Endothelial cell of umbilical vein (primary cell): Measurements from ENCODE around the gene KRTAP10-8. TPM values are rescaled to one million over a fixed set of nuclear protein-coding genes. Genes with fewer than 3 reads are reported as not detected.

ENCODE experiments used
- BruUV-seq: library from RNA; stranded (reverse); fragments of 400-500 nt; replicated peaks from 2 replicates; lab custom pipeline; 2021; lab: Mats Ljungman, UMichigan
- CTCF ChIA-PET: fragments of 300-600, 350-600 bp; sonication (Branson Sonifier 250); formaldehyde crosslinking; loops from one replicate; lab custom pipeline; 2021; ENCODE audit warnings: antibody characterized with exemption, inconsistent platforms; lab: Charles Lee
- POLR2A ChIA-PET: fragments of 300-600, 350-600 bp; sonication (Branson Sonifier 250); formaldehyde crosslinking; loops from one replicate; lab custom pipeline; 2021; ENCODE audit warnings: antibody characterized with exemption, inconsistent platforms; lab: Charles Lee
- DNase-seq: peaks from one replicate; pipeline ENCODE4 v3.0.0-alpha.2; 2011; ENCODE audit warnings: low read depth, low spot score
- FAIRE-seq: peaks from 2 replicates; lab custom pipeline; 2011; peaks lifted over from hg19 to GRCh38; lab: Jason Lieb, UNC
- H2AFZ ChIP-seq: 2 replicates; pipeline ENCODE4 v1.6.0; 2012; ENCODE audit warnings: low read depth, low read length, control low read depth, inconsistent platforms
- H3K27ac ChIP-seq: 2 replicates; pipeline ENCODE4 v1.5.1; 2011; ENCODE audit warnings: low read depth, mild to moderate bottlenecking, control low read depth, low read length, moderate library complexity; ENCODE audit not compliant: insufficient read depth
- H3K27me3 ChIP-seq, 2 experiments: 2 replicates each; pipeline versions ENCODE4 v1.6.0 to v1.6.1; 2011; ENCODE audit warnings: low read length in 2 of 2, mixed read lengths in 1 of 2; ENCODE audit not compliant: control insufficient read depth in 2 of 2, insufficient read depth in 2 of 2
- H3K36me3 ChIP-seq, 2 experiments: 2 replicates in 1 of 2; 3 replicates in 1 of 2; pipeline ENCODE4 v1.5.1; 2011; ENCODE audit warnings: low read length in 2 of 2, mild to moderate bottlenecking in 1 of 2, moderate library complexity in 1 of 2; ENCODE audit not compliant: control insufficient read depth in 2 of 2, insufficient read depth in 2 of 2; ENCODE audit errors: extremely low read depth in 1 of 2
- H3K4me1 ChIP-seq: 3 replicates; pipeline ENCODE4 v1.5.1; 2011; ENCODE audit warnings: mild to moderate bottlenecking, low read length; ENCODE audit not compliant: control insufficient read depth, insufficient read depth; ENCODE audit errors: extremely low read depth
- H3K4me2 ChIP-seq: 2 replicates; pipeline ENCODE4 v1.6.1; 2011; ENCODE audit warnings: low read length, control low read depth, mixed read lengths; ENCODE audit not compliant: insufficient read depth
- H3K4me3 ChIP-seq, 3 experiments: fragments of 200-600 bp in 1 of 3; sonication (generic), shearing (Covaris generic) in 1 of 3; replicated peaks in 1 of 3; 2 replicates each; pipeline ENCODE4 v1.5.1; 2011 to 2016; ENCODE audit warnings: control low read depth in 3 of 3, low read length in 3 of 3, mild to moderate bottlenecking in 2 of 3, inconsistent platforms in 1 of 3, low read depth in 1 of 3, moderate library complexity in 1 of 3; ENCODE audit not compliant: insufficient read depth in 1 of 3
- H3K79me2 ChIP-seq: 2 replicates; pipeline ENCODE4 v1.6.0; 2012; ENCODE audit warnings: low read length, inconsistent platforms; ENCODE audit not compliant: control insufficient read depth, insufficient read depth
- H3K9ac ChIP-seq: replicated peaks from 2 replicates; pipeline ENCODE3; 2011; ENCODE audit warnings: low read length, control low read depth; ENCODE audit not compliant: insufficient read depth; ENCODE audit errors: extremely low read depth
- H3K9me1 ChIP-seq: replicated peaks from 3 replicates; pipeline ENCODE4 v1.6.0; 2011; ENCODE audit warnings: mild to moderate bottlenecking, low read length; ENCODE audit not compliant: control insufficient read depth, insufficient read depth; ENCODE audit errors: extremely low read depth
- H3K9me3 ChIP-seq: replicated peaks from 2 replicates; pipeline ENCODE4 v1.5.1; 2012; ENCODE audit warnings: low read length, inconsistent platforms; ENCODE audit not compliant: control insufficient read depth, insufficient read depth
- H4K20me1 ChIP-seq: replicated peaks from 2 replicates; pipeline ENCODE3; 2011; ENCODE audit warnings: mild to moderate bottlenecking, low read length; ENCODE audit not compliant: control insufficient read depth, insufficient read depth; ENCODE audit errors: extremely low read depth
- EZH2 ChIP-seq: IDR thresholded peaks from 2 replicates; pipeline ENCODE4 v1.6.1; 2012; ENCODE audit warnings: borderline replicate concordance, low read depth, mild to moderate bottlenecking, moderate library complexity, low read length, inconsistent platforms; ENCODE audit not compliant: severe bottlenecking
- FOS ChIP-seq: IDR thresholded peaks from 2 replicates; pipeline ENCODE4 v1.6.1; 2011; ENCODE audit warnings: mild to moderate bottlenecking, low read length, moderate library complexity, borderline replicate concordance; ENCODE audit not compliant: insufficient read depth
- GATA2 ChIP-seq: IDR thresholded peaks from 2 replicates; pipeline ENCODE4 v1.7.0; 2011; ENCODE audit warnings: low read depth, mild to moderate bottlenecking, moderate library complexity, mixed read lengths, low read length; ENCODE audit not compliant: insufficient read length, insufficient read depth
- JUN ChIP-seq: IDR thresholded peaks from 2 replicates; pipeline ENCODE4 v1.6.1; 2011; ENCODE audit warnings: borderline replicate concordance, low read depth; ENCODE audit not compliant: insufficient read length, insufficient read depth
- MYC ChIP-seq: IDR thresholded peaks from one replicate; pipeline ENCODE4 v1.6.1; 2011; ENCODE audit warnings: mild to moderate bottlenecking, low read depth, low read length
- POLR2A ChIP-seq: IDR thresholded peaks from 2 replicates; pipeline ENCODE4 v1.6.1; 2012; ENCODE audit warnings: low read depth, mild to moderate bottlenecking, control low read depth, low read length
- POLR2AphosphoS5 ChIP-seq: IDR thresholded peaks from 2 replicates; pipeline ENCODE4 v1.6.1; 2012; ENCODE audit warnings: low read depth, mild to moderate bottlenecking, control low read depth, low read length, moderate library complexity; ENCODE audit not compliant: insufficient read depth
- dilution Hi-C: fragments of 300-500 bp; cut with MboI; formaldehyde crosslinking; loops from one replicate; pipeline ENCODE4 v1.15.0; 2019; ENCODE audit warnings: low sequenced_read_pairs; ENCODE audit not compliant: extremely low pct_ligation_motif_present
- intact Hi-C: fragments of 100-400 bp; cut with micrococcal nuclease; formaldehyde crosslinking; loops from one replicate; pipeline ENCODE4 v1.10.0; 2022
- polyA plus RNA-seq, 4 experiments: library from polyadenylated mRNA; depleted of rRNA in 3 of 4; stranded (reverse) in 3 of 4; unstranded in 1 of 4; fragments of >200 nt; gene quantifications; 2 replicates each; pipeline versions ENCODE4 v1.2.1 to v1.2.3, GENCODE V29; 2011 to 2012; ENCODE audit warnings: missing spikeins in 1 of 4
- total RNA-seq: library from RNA; stranded (reverse); gene quantifications from 2 replicates; pipeline ENCODE4 v1.2.3, GENCODE V29; 2021
- TF ChIP-seq, protein P1 (sequence below), 2 donors: IDR thresholded peaks; 1 replicate in 1 of 2; 2 replicates in 1 of 2; pipeline ENCODE4 v1.5.1; 2011; ENCODE audit warnings: low read length in 2 of 2, mild to moderate bottlenecking in 2 of 2, moderate library complexity in 2 of 2, control low read depth in 1 of 2, inconsistent platforms in 1 of 2, low read depth in 1 of 2; ENCODE audit not compliant: insufficient read depth in 1 of 2; ENCODE audit errors: extremely low read depth in 1 of 2
- TF ChIP-seq, protein P2 (sequence below): IDR thresholded peaks from 2 replicates; pipeline ENCODE4 v1.6.1; 2011; ENCODE audit not compliant: insufficient read depth, insufficient read length

The KRTAP10-8 gene
- total and polyA plus RNA-seq, 2 donors (not counting 3 experiments of a cell fraction or from before 2014, with no cell fraction given) = not detected

GRCh38 chr21:44623575-44623974 lies 11.7 kb downstream of the KRTAP10-8 start:
- Histone ChIP-seq H3K27me3 (no peaks in the 10 kb centered on the region), H3K27ac (no peak overlapping the region), H3K36me3 (no peaks in the 10 kb centered on the region), H4K20me1 (no peaks in the 10 kb centered on the region), H3K9me3 (no peaks in the 10 kb centered on the region), H3K9ac (no peak overlapping the region), H3K9me1 (no peaks in the 10 kb centered on the region), H3K79me2 (no peaks in the 10 kb centered on the region), H2AFZ (no peak overlapping the region), H3K4me3 (no peak overlapping the region), H3K4me2 (no peak overlapping the region), H3K4me1 (no peaks in the 10 kb centered on the region)
- no peak for DNase-seq
- ChIA-PET CTCF (no interaction called here), POLR2A (no interaction called here)
- no TSS peak for BruUV-seq
- FAIRE-seq = no peak
- TF ChIP-seq EZH2 (no peak), FOS (no peak), POLR2A (no peak), GATA2 (no peak), JUN (no peak)
- TF ChIP-seq, protein P1, sequence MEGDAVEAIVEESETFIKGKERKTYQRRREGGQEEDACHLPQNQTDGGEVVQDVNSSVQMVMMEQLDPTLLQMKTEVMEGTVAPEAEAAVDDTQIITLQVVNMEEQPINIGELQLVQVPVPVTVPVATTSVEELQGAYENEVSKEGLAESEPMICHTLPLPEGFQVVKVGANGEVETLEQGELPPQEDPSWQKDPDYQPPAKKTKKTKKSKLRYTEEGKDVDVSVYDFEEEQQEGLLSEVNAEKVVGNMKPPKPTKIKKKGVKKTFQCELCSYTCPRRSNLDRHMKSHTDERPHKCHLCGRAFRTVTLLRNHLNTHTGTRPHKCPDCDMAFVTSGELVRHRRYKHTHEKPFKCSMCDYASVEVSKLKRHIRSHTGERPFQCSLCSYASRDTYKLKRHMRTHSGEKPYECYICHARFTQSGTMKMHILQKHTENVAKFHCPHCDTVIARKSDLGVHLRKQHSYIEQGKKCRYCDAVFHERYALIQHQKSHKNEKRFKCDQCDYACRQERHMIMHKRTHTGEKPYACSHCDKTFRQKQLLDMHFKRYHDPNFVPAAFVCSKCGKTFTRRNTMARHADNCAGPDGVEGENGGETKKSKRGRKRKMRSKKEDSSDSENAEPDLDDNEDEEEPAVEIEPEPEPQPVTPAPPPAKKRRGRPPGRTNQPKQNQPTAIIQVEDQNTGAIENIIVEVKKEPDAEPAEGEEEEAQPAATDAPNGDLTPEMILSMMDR (IDR thresholded peaks at IDR 0.05; ENCODE audit: extremely low read depth in 1 of 2, insufficient read depth in 1 of 2, low read depth in 1 of 2, low read length in 2 of 2) = no peak
- intact Hi-C loops (no loop called here), dilution Hi-C loops (no loop called here)

DNA sequence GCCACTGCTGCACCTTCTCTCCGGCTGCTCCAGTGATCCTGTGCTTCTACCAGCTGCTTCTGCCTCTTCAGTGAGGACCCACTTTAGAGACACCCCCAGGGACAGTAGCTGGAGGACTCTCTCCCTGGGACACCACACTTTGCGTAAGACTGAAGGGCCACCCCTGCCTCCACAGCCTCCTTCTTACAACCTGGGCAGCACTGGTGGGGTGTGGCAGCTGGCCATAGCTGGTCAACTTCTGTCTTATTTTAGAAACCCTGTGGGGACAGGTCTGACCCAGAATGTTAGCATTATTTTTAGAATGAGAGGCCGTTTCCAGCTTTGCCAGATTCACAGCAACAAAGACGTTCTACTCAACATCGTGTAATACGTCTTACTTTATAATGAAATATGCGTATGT lies 13.9 kb downstream of the KRTAP10-8 start:
- no peak overlapping the region for H3K27ac ChIP-seq
- H2AFZ ChIP-seq = no peak overlapping the region
- dilution Hi-C loops = no loop called here
- no peaks in the 10 kb centered on the region for H3K9me3 ChIP-seq
- H3K9ac ChIP-seq = no peak overlapping the region
- H3K4me1 ChIP-seq = no peaks in the 10 kb centered on the region
- no peak for FAIRE-seq
- no peaks in the 10 kb centered on the region for H3K36me3 ChIP-seq
- no peaks in the 10 kb centered on the region for H3K79me2 ChIP-seq
- H4K20me1 ChIP-seq = no peaks in the 10 kb centered on the region
- intact Hi-C loops = no loop called here
- H3K4me3 ChIP-seq = no peak overlapping the region
- ChIA-PET POLR2A (no interaction called here), CTCF (no interaction called here)
- TF ChIP-seq POLR2A (no peak), FOS (no peak), EZH2 (no peak), MYC (no peak), JUN (no peak), POLR2AphosphoS5 (no peak), GATA2 (no peak)
- TF ChIP-seq, protein P2, sequence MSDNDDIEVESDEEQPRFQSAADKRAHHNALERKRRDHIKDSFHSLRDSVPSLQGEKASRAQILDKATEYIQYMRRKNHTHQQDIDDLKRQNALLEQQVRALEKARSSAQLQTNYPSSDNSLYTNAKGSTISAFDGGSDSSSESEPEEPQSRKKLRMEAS = no peak
- TF ChIP-seq, protein P1 (IDR thresholded peaks at IDR 0.05; ENCODE audit: extremely low read depth in 1 of 2, insufficient read depth in 1 of 2, low read depth in 1 of 2, low read length in 2 of 2) = no peak
- H3K9me1 ChIP-seq = no peaks in the 10 kb centered on the region
- no peak overlapping the region for H3K4me2 ChIP-seq
- no TSS peak for BruUV-seq
- DNase-seq = no peak
- no peaks in the 10 kb centered on the region for H3K27me3 ChIP-seq
